ENCODE results near the gene DIO3.

The DIO3 gene

GRCh38 chr14:101561145-101561896 is at the start of gene DIO3:
Gene DIO3, plus strand, starts transcription at chr14:101561495.
- no peak for DNase-seq

GRCh38 chr14:101511620-101512375 is 49.5 kb upstream of the DIO3 start:
- DNase-seq, result no peak

- no peak for DNase-seq
Measured at GRCh38 chr14:101512376-101512695, 49.0 kb upstream of the DIO3 start.

GRCh38 chr14:101514136-101514535 is 47.2 kb upstream of the DIO3 start:
- no peak for DNase-seq

GRCh38 chr14:101516401-101516800 is 44.9 kb upstream of the DIO3 start:
- no peak for DNase-seq

GRCh38 chr14:101518611-101519473 is 42.5 kb upstream of the DIO3 start:
- no peak for DNase-seq

GRCh38 chr14:101520621-101521472 is 40.4 kb upstream of the DIO3 start:
- DNase-seq, result no peak

- no peak for DNase-seq
Measured at GRCh38 chr14:101521473-101521915, 39.8 kb upstream of the DIO3 start.

- no peak for DNase-seq
Measured at GRCh38 chr14:101521978-101522377, 39.3 kb upstream of the DIO3 start.

GRCh38 chr14:101525640-101526527 is 35.4 kb upstream of the DIO3 start:
- no peak for DNase-seq

GRCh38 chr14:101527987-101528386 is 33.3 kb upstream of the DIO3 start:
- no peak for DNase-seq

GRCh38 chr14:101529079-101529478 is 32.2 kb upstream of the DIO3 start:
- DNase-seq, result no peak

- DNase-seq, result no peak
Measured at GRCh38 chr14:101534198-101534597, 27.1 kb upstream of the DIO3 start.

GRCh38 chr14:101535232-101535631 is 26.1 kb upstream of the DIO3 start:
- DNase-seq, result no peak

- DNase-seq, result no peak
Measured at GRCh38 chr14:101535701-101536207, 25.5 kb upstream of the DIO3 start.

- DNase-seq, result no peak
Measured at GRCh38 chr14:101537286-101537685, 24.0 kb upstream of the DIO3 start.

- DNase-seq, result no peak
Measured at GRCh38 chr14:101538878-101539277, 22.4 kb upstream of the DIO3 start.

GRCh38 chr14:101539880-101540279 is 21.4 kb upstream of the DIO3 start:
- DNase-seq, result no peak

GRCh38 chr14:101540481-101541462 is 20.5 kb upstream of the DIO3 start:
- no peak for DNase-seq

GRCh38 chr14:101542391-101542790 is 18.9 kb upstream of the DIO3 start:
- no peak for DNase-seq
